Kidney (tissue), 14 donors: ENCODE data around the gene SMR3A. TPM values are rescaled to one million over a fixed set of nuclear protein-coding genes. Genes with fewer than 3 reads are reported as not detected.

Experiments used
- DNase-seq, 5 donors: peaks; one replicate each; pipeline ENCODE4 v3.0.0-alpha.2; 2013 to 2020
- FAIRE-seq: peaks from 2 replicates; lab custom pipeline; 2012; peaks lifted over from hg19 to GRCh38; lab: Jason Lieb, UNC
- H3K27ac ChIP-seq, 2 donors: one replicate each; pipeline ENCODE4 v1.7.0; 2013; ENCODE audit warnings: low read depth in 2 of 2, low read length in 2 of 2, inconsistent platforms in 1 of 2
- H3K27me3 ChIP-seq: one replicate; pipeline ENCODE4 v1.7.1; 2013; ENCODE audit warnings: low read length, inconsistent platforms; ENCODE audit not compliant: control insufficient read depth, insufficient read depth
- H3K36me3 ChIP-seq, 3 donors: one replicate each; pipeline versions ENCODE4 v1.7.0 to v1.7.1; 2013; ENCODE audit warnings: low read length in 3 of 3, control low read depth in 1 of 3, inconsistent platforms in 1 of 3; ENCODE audit not compliant: insufficient read depth in 3 of 3, control insufficient read depth in 2 of 3
- H3K4me1 ChIP-seq, 3 donors: one replicate each; pipeline versions ENCODE4 v1.7.0 to v1.7.1; 2013; ENCODE audit warnings: low read length in 3 of 3, inconsistent platforms in 1 of 3, low read depth in 1 of 3; ENCODE audit not compliant: control insufficient read depth in 2 of 3, insufficient read depth in 2 of 3
- H3K4me3 ChIP-seq, 3 donors: one replicate each; pipeline versions ENCODE4 v1.7.0 to v1.8.1; 2013; ENCODE audit warnings: low read length in 3 of 3, control low read depth in 1 of 3, inconsistent platforms in 1 of 3
- H3K9ac ChIP-seq, 3 donors: one replicate each; pipeline versions ENCODE4 v1.7.0 to v1.7.1; 2013; ENCODE audit warnings: low read length in 3 of 3, control low read depth in 1 of 3, inconsistent platforms in 1 of 3
- H3K9me3 ChIP-seq, 3 donors: one replicate each; pipeline versions ENCODE4 v1.7.0 to v1.7.1; 2013; ENCODE audit warnings: low read length in 3 of 3, control low read depth in 1 of 3, inconsistent platforms in 1 of 3; ENCODE audit not compliant: control insufficient read depth in 2 of 3, insufficient read depth in 1 of 3
- intact Hi-C: fragments of 100-400 bp; cut with DNase I; formaldehyde crosslinking; loops from one replicate; pipeline ENCODE4 v1.11.1; 2022
- polyA plus RNA-seq: library from polyadenylated mRNA; stranded (reverse); fragments of 350-450 nt; fragmentation: Illumina TruSeq; extraction: RNeasy Lipid Tissue Mini Kit (QIAGEN cat#74804); gene quantifications from one replicate; pipeline ENCODE4 v1.2.3, GENCODE V29; 2014; ENCODE audit warnings: low read depth, low replicate concordance; ENCODE audit not compliant: insufficient read depth
- total RNA-seq: library from RNA; stranded (reverse); fragmentation: NEBNext Ultra II Directional; extraction: Animal tissue kit (Norgen Biotek cat#: 25700); gene quantifications from one replicate; pipeline ENCODE4 v1.2.1, GENCODE V29; 2021
- TF ChIP-seq, protein P1 (sequence below): IDR thresholded peaks from 3 replicates; pipeline ENCODE4 v1.5.1; 2012; ENCODE audit warnings: mild to moderate bottlenecking, moderate library complexity, borderline replicate concordance; ENCODE audit not compliant: insufficient read depth; ENCODE audit errors: extremely low read depth
- donor health status: control.
- donor health status: control.
- donor health status: control.
- donor health status: control.
- donor health status: control.
- donor health status: DM: yes; HTN: yes; CAD: no.
- donor health status: Normal renal cell carcinoma (clear cell type).

Gene SMR3A
- total and polyA plus RNA-seq, 2 donors from 2014 or later = not detected

DNA sequence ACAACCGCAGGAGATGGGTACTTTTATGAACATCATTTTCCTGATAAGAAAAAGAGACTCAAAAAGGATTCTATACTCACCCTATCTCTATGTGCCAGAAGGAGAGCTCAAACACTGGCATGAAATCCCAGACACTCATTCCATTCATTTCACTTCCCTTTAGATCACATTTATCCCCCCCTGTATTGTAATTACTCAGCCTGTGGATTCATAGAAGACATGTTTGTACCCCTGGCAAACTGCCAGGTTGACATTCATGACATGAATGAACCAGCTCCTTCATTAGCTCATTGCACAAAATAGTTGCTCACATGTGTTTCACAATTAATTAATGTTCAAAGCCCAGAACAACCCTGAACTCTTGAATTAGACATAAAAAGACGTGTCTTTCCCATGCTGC, 4.9 kb downstream of the SMR3A start:
- no peak overlapping the region for H3K9ac ChIP-seq
- H3K9me3 ChIP-seq = no peaks in the 10 kb centered on the region
- no peaks in the 10 kb centered on the region for H3K4me1 ChIP-seq
- TF ChIP-seq, protein P1, sequence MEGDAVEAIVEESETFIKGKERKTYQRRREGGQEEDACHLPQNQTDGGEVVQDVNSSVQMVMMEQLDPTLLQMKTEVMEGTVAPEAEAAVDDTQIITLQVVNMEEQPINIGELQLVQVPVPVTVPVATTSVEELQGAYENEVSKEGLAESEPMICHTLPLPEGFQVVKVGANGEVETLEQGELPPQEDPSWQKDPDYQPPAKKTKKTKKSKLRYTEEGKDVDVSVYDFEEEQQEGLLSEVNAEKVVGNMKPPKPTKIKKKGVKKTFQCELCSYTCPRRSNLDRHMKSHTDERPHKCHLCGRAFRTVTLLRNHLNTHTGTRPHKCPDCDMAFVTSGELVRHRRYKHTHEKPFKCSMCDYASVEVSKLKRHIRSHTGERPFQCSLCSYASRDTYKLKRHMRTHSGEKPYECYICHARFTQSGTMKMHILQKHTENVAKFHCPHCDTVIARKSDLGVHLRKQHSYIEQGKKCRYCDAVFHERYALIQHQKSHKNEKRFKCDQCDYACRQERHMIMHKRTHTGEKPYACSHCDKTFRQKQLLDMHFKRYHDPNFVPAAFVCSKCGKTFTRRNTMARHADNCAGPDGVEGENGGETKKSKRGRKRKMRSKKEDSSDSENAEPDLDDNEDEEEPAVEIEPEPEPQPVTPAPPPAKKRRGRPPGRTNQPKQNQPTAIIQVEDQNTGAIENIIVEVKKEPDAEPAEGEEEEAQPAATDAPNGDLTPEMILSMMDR = no peak
- H3K27ac ChIP-seq = no peak overlapping the region
- no peaks in the 10 kb centered on the region for H3K27me3 ChIP-seq
- intact Hi-C loops = no loop called here
- no peaks in the 10 kb centered on the region for H3K36me3 ChIP-seq
- no peak overlapping the region for H3K4me3 ChIP-seq
- FAIRE-seq = no peak
- no peak for DNase-seq

DNA sequence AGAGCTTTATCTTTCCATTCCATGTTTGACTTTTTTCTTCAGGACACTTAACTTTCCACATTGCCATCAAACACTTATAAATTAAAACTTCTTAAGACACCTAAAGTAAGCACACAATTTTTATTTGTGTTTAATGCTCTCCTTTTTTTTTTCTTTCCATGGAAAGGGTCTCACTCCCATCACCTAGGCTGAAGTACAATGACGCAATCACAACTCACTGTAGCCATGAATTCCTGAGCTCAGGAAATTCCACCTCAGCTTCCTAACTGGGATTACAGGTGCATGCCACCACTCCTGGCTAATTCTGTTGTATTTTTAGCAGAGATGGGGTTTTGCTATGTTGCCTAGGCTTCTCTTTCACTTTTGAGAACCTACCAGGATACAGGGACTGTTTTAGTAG, 7.3 kb downstream of the SMR3A start:
- DNase-seq = no peak
- no peak overlapping the region for H3K27ac ChIP-seq
- no peaks in the 10 kb centered on the region for H3K4me1 ChIP-seq
- intact Hi-C loops = no loop called here
- no peaks in the 10 kb centered on the region for H3K9me3 ChIP-seq
- H3K4me3 ChIP-seq = no peak overlapping the region
- TF ChIP-seq, protein P1 = no peak
- H3K36me3 ChIP-seq = no peaks in the 10 kb centered on the region
- H3K9ac ChIP-seq = no peak overlapping the region
- H3K27me3 ChIP-seq = no peaks in the 10 kb centered on the region
- FAIRE-seq = no peak

DNA sequence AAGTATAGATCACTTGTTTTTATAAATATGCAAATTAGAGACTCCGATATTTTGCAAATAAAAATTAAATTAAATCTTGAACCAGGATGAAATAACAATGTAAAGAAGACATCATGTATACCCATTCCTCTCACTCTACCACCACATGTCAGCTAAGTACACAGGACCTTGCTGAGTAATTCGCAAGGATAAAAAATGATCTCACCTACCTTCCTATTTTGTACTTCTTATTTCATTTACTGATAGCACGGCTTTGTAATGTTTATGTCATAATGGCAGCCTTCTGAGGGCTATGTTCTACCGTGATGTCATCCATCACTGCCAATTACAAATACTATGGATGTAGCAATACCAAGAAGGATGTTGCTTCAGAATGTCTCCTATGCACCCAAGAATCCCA, 11.4 kb downstream of the SMR3A start:
- Histone ChIP-seq H3K9me3 (no peaks in the 10 kb centered on the region), H3K4me1 (no peaks in the 10 kb centered on the region), H3K27me3 (no peaks in the 10 kb centered on the region), H3K4me3 (no peak overlapping the region), H3K36me3 (no peaks in the 10 kb centered on the region), H3K27ac (no peak overlapping the region), H3K9ac (no peak overlapping the region)
- intact Hi-C loops = no loop called here
- TF ChIP-seq, protein P1 = no peak
- DNase-seq (no peak), FAIRE-seq (no peak)

DNA sequence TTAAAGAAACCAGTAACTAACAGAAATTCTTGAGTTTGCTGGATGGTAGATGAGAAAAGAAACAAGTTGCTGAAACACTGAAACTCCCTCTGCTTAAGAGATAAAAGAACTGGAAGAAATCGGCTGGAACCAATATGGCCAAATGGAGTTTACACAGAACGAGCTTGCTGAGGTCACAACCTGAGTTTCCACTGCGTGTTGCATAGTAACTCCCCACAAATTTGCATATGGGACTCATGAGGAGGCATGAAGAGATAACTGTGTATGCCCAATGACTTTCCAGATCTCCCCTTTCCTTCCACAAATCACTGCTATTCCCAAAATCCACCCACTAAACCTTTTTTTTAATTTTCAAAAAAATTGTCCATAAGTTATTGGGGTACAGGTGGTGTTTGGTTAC, 12.2 kb downstream of the SMR3A start:
- FAIRE-seq (no peak), DNase-seq (no peak)
- H3K4me3 ChIP-seq = no peak overlapping the region
- H3K27me3 ChIP-seq = no peaks in the 10 kb centered on the region
- H3K36me3 ChIP-seq = no peaks in the 10 kb centered on the region
- no peaks in the 10 kb centered on the region for H3K4me1 ChIP-seq
- H3K9ac ChIP-seq = no peak overlapping the region
- intact Hi-C loops = no loop called here
- H3K27ac ChIP-seq = no peak overlapping the region
- TF ChIP-seq, protein P1 = no peak
- H3K9me3 ChIP-seq = no peaks in the 10 kb centered on the region
